Stimulated activated naive CD4-positive, alpha-beta T cell (primary cell): ENCODE measurements around the gene ARHGAP10.
"Not testable (repeated sequence)": the region's sequence is repeated elsewhere in the genome, so short reads cannot be mapped to it uniquely, and the experiment has no call there.

Experiments
- DNase-seq, 6 experiments: peaks; one replicate each; lab custom pipeline; 2025; lab: John Stamatoyannopoulos, UW

ARHGAP10 gene

DNA sequence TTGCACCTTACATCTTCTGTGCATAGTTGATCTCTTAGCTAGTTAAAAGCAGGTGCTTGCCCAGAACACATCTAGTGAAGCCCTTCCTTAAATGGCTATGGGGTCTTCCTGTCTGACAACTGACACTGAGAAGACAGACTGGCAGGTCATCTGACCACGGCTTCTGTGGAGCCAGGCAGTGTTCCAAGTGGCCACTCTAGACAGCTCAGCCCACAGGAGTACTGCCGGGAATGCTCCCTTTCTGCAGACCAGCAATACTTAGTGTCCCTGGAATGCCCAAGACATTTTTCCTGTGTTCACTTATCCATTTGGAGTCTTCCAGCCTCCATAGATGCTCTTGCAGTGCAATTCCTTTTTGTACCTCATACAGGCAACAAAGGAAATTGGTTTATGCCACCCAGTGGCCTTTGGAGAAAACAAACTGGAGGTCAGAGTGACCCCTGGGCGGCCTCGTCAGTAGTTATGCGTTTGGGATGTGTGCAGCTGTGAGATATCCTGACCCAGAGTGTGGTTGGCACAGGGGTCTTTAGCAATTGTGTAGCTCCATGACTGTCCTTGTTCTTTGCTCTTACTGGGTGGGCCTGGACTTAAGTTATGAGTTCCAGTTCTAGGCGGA, 335.5 kb downstream of the ARHGAP10 start:
- no peak for DNase-seq

DNA sequence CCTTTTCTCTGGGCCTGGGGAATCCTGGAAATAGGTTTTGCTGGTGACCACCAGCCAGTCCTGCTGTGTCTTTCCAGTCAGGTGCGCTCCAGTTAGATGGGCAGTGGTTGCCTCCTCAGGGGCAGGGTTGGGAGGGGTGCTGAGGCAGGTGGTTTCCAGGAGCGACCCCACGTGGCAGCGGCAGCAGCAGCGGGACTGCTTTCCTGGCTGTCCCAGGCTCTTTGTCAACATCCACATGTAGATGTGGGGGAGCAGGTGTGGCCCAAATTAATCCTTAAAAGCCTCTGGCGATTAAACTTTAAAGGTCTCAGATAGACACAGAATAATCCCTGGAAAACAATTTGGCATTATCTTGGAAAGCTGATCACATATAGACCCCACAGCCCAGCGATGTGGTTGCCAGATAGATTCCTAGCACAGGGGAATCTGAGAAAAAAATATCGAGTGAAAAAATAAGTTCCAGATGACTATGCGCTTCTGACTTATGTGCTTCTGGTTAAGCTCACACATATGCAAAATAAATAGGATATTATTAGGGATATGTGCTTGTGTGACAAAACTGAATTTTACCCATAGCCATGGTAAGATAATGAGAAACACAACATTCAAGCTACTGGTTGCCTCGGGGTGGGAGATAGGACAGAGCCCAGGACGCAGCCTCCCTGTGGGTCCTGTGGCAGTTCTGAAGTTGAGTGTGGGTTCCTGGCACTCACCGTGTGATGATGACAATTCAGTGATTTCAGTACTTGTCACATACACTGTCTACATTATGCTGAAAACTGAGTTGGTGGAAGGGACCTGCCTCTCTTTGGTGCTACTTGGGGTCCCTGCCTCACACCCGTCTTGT, 336.4 kb downstream of the ARHGAP10 start:
- DNase-seq: no peak

DNA sequence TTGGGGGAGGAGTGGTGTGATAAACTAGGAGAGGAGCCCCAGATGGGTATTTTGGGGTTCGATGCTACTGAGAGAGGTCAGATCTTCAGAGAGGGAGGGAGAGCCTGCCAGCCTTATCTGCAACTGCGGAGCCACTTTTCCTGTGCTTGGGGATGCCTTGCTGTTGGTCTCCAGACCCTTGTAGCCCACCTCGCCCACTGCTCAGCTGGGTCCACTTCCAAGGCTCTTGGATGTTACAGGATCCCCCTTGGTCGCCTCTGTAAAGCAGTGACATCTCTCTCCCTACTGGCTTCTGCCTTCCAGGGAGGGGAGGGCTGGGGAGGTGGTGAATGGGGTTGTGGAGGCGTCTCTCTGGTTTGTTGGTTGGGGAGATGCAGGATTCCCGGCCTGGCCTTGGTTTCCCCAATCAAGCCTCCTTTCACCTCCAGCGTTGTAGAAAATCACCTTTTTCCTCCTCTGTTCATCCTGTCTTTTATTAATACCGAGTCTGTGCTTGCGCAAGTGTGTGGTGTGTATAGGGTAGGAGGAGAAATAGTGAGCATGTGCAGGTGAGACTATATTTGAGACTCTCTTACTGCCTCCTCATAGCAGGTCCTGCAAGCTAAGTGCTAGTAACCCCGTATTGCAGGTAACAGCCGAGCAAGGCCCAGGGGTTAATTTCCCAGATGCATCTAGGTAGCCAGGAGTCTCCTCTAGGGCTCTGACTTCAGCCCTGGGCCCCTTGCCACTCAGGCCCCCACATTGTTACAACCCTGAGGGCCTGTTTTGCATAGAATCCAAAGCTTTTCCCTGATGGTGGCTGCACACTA, 337.4 kb downstream of the ARHGAP10 start:
- no peak for DNase-seq

DNA sequence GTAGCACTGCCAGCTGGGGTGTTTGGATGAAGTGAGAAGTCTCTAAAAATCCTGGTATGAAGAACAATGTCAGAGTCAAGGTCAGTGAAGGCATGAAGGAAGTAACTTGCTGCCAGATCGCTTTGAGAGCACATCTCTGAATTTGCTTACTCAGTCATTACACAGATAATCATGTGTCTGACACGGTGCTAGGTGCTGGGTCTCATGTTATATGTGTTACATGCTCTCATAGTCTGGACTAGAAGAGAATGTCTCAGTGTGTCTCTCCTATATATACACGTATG, 337.9 kb downstream of the ARHGAP10 start:
- no peak for DNase-seq

DNA sequence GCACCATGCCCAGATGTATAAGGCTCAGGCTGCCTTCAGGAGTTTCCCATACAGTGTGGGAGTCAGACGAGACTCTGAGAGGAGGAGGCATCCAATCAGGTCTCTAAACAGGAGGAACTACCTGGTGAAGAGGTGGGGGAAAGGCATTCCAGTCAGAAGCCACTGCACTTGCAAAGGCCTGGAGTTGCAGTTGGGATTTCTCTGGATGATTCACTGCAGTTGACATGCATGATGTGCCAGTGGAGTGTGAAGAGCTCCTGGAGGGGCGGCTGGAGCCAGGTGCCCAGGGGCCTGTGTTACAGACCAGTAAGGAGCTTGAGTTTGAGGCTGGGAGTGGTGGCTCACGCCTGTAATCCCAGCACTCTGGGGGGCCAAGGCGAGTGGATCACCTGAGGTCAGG, 339.1 kb downstream of the ARHGAP10 start:
- DNase-seq: no peak

DNA sequence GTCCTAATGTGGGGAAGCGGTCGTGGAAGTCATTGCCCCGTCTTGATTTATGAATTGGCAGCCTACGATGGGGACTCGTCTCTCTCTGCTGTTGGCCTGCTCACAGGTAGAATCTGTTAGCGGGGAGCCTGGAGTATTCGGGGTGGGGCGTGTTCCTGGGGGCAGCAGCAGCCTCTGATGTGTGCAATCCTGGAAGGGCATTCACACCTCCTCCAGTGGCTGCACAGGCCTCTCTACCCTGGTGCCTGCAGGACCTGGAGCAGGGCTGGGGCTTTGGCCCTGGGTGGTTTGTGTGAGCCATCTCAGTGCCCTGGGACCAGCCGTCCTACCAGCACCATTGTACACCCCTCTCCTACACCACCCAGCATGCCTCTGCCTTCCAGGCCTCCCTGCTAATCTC, 340.9 kb downstream of the ARHGAP10 start:
- no peak for DNase-seq

DNA sequence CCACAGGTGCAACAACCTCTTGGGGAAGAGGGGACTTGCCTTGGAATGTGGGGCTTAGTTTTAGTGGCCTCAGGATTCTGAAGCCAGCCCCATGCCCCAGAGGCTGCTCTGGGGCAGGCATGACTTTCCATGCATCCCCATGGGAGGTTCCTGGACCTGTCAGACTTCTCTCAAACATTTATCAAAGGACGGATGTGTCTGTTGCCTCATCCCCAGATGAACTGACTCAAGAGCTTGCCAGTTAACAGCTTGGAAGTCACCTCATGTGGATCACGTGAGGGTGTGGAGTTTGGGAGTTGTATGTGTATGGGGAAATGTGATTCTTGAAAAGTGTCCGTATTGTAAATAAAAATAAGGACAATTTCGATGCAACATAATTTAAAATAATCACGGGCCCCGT, 341.5 kb downstream of the ARHGAP10 start:
- no peak for DNase-seq

DNA sequence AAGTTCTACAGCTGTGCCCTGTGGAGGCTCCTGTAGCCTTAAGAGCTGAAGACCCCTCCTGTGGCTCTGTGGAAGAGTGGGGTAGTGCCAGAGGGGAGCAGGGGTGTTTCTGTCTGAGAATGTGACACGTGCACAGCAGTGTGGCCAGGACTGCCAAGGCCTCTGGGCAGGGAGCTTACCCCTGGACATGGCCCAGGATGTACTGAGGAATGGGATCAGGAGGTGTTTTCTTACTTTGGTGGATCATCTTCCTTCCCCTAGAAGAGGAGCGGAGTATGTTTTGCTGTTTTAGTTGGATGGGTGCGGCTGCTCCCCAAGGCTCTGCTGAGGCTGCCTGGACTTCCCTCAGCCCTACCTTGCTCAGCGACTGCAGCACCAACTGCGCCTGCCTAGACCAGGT, 342.6 kb downstream of the ARHGAP10 start:
- DNase-seq: no peak

DNA sequence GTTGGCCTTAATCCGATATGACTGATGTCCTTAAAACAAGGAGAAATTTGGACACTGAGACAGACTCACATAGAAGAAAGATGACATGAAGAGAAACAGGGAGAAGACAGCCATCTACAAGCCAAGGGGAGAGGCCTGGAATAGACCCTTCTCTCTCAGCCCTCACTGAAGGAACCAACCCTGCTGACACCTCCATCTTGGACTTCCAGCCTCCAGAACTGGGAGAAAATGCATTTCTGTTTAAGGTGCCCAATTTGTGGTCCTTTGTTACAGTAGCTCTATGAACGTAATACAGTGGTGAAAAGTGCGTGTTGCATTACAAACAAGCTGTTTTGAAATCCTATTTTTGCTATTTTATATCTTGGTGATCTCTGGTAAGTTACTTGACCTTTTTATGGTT, 343.6 kb downstream of the ARHGAP10 start:
- no peak for DNase-seq

DNA sequence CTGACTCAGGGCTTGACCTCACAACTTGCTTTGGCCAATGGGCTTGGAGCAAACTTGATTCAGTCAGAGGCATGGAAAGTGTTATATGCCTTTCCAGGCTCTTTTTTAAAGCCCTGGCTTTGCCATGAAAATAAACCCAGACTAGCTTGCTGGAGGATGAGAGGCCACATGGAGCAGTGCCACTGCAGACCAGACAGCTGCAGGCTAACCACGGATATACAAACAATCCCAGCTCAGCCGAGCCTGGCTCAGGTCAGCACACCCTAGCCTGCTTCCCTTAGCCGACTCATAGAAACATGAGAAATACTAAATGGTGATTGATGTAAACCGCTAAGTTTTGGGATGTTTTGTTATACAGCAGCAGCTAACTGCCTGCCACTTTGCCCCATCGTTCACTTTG, 345.1 kb downstream of the ARHGAP10 start:
- DNase-seq: no peak

DNA sequence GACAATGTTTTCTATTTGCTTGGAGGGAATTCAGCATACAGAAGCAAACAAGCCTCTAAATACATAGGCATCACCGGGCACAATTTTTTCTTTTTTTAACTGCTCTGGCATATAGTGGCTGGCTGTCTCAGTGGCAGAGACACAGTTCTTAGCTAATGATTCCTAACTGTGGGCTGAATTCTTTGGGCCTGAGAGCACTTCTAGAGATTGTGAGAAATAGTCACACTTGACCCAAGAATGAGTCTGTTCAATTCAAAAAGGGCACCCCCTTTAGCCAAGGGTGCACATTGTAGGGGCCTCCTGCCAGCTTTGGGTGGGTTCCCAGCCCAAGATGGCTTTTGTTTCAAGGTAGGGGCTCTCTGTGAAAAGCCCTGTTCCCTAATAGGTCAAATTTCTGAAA, 345.7 kb downstream of the ARHGAP10 start:
- DNase-seq: no peak

DNA sequence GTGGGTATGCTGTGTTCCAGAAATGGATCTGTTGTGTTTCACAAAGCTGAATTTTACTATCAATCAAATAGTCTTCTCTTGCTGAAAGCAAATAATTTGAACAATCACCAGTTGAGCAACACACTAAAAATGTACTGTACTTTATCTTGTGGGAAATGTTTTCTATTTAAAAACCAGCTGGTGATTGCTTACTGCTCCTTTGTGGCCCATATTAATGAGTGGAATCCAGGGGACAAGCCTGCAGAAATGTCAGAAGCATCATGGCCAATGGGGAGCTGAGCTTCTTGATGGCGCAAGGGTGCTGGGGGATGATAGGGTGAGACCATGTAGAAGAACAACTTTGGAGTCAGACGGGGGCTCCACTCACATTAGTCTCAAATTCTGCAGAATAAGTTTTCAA, 346.2 kb downstream of the ARHGAP10 start:
- DNase-seq: no peak

DNA sequence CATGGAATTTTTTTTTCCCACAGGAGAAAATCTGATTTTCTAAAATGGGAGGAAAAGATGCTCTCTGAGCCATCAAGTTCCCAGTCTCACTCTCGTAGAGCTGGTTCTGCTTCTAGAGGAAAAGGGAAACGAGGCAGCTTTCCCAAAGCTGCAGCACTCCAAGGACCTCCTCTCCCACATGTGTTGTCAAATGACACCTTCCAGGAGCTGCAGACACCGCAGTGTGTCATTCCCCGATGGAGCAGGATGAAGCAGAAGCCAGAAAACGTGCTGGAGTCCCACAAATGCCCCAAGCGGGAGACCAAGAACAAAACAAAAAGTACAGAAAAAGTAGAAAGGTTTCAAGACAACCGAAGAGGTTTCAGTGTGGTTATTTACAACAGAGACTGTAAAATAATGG, 348.1 kb downstream of the ARHGAP10 start:
- DNase-seq: no peak

DNA sequence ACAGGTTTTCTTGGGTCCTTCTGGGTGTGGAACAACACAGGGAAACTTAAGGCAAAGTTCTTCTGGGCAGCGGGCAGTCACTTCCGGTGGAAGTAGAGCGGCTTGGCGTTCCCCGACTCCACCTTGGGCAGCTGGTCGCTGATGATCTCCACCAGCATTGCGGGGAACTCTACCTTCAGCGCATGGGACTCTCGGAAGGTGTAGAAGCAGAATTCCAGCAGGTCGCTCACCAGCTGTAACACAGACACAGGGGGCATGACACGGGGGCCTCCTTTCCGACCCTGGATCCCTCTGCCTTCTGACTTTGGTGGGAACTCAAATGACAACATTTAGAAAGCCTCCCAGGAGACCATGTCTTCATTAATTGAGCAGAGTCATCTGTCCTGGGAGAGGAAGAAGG, 349.4 kb downstream of the ARHGAP10 start:
- no peak for DNase-seq

DNA sequence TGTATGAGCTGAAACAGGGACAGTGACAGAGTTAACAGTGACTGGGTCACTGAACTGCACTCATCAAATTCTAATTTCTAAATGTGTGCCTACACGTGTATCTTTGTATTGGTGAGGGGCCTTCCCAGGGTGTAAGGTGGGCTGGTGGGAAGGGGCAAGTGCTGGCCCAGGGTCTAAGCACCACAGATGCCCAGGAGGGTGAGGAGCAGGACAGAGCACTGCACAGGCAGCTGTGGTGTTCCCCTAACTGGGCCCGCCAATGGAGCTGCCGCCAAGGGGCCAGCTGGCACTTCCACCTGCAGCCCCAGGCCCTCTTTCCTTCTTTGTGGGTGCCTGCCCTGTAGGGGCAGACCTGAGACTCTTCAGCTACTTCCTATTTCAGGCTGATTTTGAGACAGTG, 349.9 kb downstream of the ARHGAP10 start:
- no peak for DNase-seq

DNA sequence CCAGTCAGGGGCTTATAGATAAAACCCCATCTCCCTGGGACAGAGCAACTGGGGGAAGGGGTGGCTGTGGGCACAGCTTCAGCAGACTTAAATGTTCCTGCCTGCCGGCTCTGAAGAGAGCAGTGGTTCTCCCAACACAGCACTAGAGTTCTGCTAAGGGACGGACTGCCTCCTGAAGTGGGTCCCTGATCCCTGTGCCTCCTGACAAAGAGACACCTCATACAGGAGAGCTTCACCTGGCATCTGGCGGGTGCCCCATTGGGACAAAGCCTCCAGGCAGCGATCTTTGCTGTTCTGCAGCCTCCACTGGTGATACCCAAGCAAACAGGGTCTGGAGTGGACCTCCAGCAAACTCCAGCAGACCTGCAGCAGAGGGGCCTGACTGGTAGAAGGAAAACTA, 351.2 kb downstream of the ARHGAP10 start:
- DNase-seq: not testable (repeated sequence)

DNA sequence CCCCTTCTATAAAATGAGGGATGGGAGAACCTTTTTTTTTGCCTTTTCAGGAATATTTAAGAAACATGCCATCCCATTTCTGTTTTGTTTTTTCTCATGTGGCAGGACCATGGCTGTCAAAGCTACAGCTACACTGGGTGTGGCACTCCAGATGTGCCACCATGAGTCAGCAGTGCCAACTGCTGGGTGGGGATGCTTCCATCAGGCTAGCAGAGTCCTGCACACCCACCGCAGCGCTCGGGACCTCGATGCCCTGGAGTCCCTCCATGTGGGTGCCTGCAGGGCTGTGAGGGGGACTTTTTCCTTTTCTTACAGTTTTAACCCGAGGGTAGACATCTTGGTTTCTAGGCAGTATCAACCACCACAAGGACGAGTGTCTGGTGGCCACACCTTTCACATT, 357.7 kb downstream of the ARHGAP10 start:
- DNase-seq: no peak

DNA sequence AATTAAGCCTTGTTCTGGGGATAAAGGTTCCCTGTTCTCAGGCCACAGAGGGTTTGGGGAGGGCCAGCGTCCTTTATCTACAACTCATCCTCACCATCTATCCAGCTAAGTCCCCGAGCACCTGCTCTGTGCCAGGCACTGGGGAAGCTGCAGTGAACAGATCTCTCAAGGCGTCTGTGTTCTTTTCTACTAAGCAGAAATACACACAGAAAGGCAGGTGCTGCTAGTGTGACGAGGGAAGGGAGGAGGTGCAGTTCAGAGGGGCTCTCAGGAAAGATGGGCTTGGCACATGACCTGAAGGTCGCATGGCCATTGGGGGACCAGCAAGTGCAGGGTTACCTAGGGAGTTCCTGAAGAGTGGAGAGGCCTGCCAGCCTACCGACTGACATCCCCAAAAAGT, 358.1 kb downstream of the ARHGAP10 start:
- DNase-seq: no peak

DNA sequence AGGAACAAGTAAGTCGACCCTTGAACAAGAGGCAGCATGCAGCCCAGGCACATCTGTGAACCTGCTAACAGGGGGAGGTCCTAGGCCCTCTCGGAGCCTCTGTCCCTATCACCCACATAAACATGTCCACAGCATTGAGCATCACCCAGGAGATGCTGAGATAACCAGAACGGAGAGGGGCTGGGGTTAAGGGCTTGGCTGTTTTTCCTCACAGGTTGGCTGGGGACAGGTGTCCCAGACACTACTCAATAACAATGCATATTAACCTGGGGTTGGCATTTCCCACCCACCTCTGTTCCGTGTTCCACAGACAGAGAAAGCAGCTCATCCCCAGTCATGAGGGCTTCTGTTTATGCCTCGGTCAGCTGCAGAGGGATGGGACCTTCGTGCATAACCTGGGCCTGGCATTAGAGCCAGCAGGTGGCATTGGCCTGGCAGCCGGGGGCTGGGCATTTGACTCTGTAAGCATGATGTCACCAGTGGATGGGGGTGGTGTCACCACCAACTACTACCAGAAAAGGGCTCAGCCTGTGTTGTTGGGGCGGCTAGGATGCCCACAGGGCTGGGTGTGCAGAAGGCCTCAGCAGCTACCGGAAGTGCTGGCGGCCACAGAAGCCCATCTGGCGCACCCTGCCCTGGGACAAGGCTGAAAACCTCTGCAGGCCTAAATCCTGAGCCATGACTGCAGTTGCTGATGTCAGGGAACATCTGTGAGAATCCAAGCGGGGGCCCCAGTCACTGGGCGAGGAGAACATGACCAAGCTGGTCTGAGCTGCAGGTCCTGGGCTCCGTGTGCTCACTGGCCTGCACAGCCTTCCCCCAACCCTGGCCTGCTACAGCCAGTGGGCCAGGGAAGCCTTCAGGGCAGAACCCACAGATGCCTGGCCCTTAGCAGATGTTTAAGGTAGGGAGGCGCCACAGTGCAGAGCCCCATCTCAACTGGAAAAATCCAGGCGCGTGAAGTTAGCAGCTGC, 358.9 kb downstream of the ARHGAP10 start:
- no peak for DNase-seq

DNA sequence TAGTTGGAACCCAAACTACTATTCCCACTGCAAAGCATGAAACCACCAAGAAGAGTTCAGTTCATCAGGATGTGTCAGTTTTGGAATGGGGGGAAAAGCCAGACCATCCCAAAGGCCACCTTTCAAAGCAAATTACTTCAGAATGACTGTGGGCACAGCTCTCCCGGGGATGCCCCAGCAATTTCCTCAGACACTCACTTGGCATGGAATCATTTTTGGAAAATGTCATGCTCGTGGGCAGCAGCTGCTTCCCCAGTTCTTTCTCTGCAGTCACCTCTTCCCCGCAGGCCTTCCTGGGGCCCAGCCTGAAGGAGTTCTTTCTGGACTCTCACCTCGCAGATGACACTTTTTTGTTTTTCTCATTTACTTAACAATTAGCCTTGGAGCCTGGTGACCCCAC, 360.0 kb downstream of the ARHGAP10 start:
- DNase-seq: no peak

DNA sequence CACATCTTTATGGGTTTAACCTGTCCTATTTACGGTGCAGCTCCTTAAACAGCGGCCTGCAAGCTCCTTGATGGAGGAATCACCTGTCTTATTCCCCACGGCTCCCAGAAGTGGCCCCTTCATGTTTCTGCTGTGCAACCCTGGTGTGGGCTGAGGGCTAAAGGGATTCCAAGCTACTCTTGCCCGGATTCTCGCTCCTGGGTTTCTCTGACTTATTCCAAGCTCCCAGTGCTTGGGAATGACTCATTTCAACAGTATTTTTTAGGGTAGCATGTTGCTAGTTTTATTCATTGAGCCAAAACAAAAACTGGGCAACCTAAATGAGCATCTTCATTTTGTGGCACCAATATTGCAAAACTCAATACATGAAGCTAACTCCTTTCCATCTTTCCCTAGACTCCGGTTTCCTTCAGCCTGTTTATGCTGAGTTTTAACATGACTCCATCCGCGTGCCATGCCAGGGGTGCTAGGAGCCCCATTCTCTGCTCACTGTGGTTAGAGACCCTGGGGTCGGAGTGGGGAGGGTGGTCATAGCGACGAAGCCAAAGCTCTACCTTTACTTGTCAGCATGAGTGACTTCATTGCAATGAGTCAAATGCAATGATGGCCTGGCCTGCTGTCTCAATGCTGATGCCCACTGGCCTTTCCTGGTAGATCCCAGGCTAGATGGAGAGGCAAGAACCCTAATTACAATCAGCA, 360.6 kb downstream of the ARHGAP10 start:
- DNase-seq: no peak
